ENCODE results near the gene DNAH12.

DNA sequence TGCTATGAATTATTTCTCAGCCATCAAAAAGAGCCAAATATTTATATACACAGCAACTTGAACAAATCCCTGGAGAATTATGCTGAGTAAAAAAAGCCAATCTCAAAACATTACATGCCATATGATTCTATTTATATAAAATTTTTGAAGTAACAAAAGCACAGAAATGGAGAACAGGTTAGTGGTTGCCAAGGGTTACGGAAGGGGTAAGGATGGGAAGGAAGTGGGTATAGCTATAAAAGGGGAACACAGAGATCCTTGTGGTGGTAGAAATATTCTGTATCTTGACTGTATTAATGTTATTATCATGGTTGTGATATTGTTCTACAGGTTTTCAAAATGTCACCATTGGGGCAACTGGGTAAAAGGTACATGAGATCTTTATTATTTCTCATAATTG lies 189.4 kb downstream of the DNAH12 start:
- TF ChIP-seq, protein P1, sequence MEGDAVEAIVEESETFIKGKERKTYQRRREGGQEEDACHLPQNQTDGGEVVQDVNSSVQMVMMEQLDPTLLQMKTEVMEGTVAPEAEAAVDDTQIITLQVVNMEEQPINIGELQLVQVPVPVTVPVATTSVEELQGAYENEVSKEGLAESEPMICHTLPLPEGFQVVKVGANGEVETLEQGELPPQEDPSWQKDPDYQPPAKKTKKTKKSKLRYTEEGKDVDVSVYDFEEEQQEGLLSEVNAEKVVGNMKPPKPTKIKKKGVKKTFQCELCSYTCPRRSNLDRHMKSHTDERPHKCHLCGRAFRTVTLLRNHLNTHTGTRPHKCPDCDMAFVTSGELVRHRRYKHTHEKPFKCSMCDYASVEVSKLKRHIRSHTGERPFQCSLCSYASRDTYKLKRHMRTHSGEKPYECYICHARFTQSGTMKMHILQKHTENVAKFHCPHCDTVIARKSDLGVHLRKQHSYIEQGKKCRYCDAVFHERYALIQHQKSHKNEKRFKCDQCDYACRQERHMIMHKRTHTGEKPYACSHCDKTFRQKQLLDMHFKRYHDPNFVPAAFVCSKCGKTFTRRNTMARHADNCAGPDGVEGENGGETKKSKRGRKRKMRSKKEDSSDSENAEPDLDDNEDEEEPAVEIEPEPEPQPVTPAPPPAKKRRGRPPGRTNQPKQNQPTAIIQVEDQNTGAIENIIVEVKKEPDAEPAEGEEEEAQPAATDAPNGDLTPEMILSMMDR (IDR thresholded peaks at IDR 0.05; ENCODE audit: low read depth, low read length, poor library complexity, severe bottlenecking): no peak
- no peak for TF ChIP-seq EZH2phosphoT487 (IDR thresholded peaks at IDR 0.05; ENCODE audit: borderline replicate concordance, low read length)

Data from DOHH2 (cell line).